ENCODE results near the gene PDIA4.

PDIA4 gene

DNA sequence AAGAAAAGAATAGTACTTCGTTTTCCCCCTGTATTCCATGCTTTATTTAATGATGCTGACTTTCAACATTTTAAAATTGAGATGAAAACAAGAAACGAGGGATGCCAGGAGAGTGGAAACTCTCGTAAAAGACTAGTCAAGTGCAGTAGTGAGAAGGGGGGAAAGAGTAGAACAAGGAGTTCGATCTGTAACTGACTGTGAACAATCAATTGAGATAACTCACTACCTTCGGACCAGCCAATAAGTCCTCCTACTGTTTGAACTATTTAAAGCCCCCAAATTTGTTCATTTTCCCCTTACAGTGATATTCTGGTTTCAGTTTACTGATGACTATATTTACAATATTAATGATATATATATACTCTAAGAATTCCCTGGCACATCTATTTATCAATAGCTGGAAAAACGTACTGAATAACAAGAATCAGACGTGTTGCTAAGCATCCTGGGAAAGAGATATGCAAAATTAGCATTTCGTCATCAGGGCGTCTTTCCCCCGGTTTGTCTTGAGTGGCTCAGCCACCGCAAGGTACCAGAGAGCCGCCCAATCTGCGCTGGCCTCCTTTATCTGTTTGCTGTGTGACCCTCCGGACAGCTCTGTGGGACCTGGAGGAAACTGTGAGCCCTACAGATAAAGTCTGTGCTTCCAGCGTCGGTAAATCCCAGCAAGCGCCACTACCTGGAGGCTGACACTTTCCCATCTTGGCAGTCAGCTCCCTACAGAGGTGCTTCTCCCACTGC lies 41.1 kb downstream of the PDIA4 start:
- TF ChIP-seq, protein P1, sequence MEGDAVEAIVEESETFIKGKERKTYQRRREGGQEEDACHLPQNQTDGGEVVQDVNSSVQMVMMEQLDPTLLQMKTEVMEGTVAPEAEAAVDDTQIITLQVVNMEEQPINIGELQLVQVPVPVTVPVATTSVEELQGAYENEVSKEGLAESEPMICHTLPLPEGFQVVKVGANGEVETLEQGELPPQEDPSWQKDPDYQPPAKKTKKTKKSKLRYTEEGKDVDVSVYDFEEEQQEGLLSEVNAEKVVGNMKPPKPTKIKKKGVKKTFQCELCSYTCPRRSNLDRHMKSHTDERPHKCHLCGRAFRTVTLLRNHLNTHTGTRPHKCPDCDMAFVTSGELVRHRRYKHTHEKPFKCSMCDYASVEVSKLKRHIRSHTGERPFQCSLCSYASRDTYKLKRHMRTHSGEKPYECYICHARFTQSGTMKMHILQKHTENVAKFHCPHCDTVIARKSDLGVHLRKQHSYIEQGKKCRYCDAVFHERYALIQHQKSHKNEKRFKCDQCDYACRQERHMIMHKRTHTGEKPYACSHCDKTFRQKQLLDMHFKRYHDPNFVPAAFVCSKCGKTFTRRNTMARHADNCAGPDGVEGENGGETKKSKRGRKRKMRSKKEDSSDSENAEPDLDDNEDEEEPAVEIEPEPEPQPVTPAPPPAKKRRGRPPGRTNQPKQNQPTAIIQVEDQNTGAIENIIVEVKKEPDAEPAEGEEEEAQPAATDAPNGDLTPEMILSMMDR (IDR thresholded peaks at IDR 0.05; ENCODE audit: poor library complexity, severe bottlenecking) = no peak
- peaks cover 2% of the 10 kb centered on the region for H3K4me1 ChIP-seq (ENCODE audit: insufficient read depth, poor library complexity, severe bottlenecking)
- H3K36me3 ChIP-seq (ENCODE audit: low read depth) = no peaks in the 10 kb centered on the region
- ATAC-seq (ENCODE audit: low read depth) (peak; percentile 85), DNase-seq (ENCODE audit: low spot score) (peak; percentile 82)
- peak overlapping the region; percentile 80 for H3K27ac ChIP-seq (ENCODE audit: poor library complexity, severe bottlenecking)
- H3K9me3 ChIP-seq (ENCODE audit: severe bottlenecking) = no peaks in the 10 kb centered on the region
- peak overlapping the region; percentile 50 for H3K4me3 ChIP-seq (ENCODE audit: severe bottlenecking)
- no peaks in the 10 kb centered on the region for H3K27me3 ChIP-seq (ENCODE audit: insufficient read depth, poor library complexity, severe bottlenecking)

DNA sequence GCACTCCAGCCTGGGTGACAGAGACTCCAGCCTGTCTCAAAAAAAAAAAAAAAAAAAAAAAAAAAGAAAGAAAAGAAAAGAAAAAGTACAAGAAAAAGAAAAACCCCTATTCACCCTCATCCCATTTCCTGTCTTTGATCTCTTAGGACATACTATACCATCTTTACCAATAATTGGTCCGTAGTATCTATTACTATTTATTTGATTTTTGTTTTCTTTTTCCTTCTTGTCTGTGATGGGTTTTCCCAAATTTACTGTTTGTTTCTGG lies 41.6 kb downstream of the PDIA4 start:
- Histone ChIP-seq H3K27ac (ENCODE audit: poor library complexity, severe bottlenecking) (no peak overlapping the region), H3K9me3 (ENCODE audit: severe bottlenecking) (no peaks in the 10 kb centered on the region), H3K4me3 (ENCODE audit: severe bottlenecking) (peak overlapping the region; percentile 50), H3K36me3 (ENCODE audit: low read depth) (no peaks in the 10 kb centered on the region), H3K27me3 (ENCODE audit: insufficient read depth, poor library complexity, severe bottlenecking) (no peaks in the 10 kb centered on the region), H3K4me1 (ENCODE audit: insufficient read depth, poor library complexity, severe bottlenecking) (peaks cover 2% of the 10 kb centered on the region)
- DNase-seq (ENCODE audit: low spot score) (no peak), ATAC-seq (ENCODE audit: low read depth) (no peak)
- TF ChIP-seq, protein P1 (IDR thresholded peaks at IDR 0.05; ENCODE audit: poor library complexity, severe bottlenecking) = no peak

DNA sequence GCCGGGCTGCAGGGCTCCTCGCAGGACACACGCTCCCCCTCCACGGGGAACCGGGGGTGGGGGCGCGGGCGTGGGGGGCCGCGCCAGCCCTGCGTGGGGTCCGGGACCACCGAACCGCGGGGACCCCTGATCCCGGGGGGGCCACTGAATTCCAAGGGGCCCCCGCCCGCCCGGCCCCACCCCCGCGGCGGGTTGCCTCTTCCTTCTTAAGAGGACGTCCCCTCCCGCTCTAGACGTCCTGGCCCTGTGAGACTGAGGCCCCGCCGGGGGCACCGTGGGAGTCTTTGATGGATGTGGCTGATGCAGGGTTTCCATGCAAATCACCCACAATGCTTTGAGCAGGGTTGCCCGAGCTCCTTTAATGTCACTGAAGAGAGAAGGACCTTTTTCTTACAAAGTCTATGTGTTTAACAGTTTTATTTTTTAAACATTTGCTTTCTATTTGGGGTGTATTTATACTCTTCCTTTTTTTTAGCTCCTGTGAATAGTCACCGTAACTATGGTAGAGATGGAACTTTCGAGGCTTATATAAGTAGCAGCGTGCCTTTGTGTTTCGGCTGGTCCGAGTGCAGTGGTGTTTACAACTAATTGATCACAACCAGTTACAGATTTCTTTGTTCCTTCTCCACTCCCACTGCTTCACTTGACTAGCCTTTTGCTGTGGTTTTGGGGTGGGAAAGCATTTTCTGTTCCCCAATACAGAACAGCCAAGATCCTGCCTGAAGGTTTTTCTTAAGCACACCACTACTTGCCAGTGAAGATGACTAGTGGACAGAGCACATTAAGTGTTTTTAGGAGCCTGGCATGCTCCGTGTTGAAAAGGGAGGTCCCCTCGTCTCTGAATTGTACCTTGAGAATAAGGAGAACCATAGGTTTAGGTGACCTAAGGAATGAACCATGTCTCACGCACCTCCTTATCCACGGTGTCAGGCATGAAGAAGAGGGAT lies 44.8 kb downstream of the PDIA4 start:
- peak; percentile 55 for ATAC-seq (ENCODE audit: low read depth)
- H3K4me1 ChIP-seq (ENCODE audit: insufficient read depth, poor library complexity, severe bottlenecking) = peaks cover 2% of the 10 kb centered on the region
- no peaks in the 10 kb centered on the region for H3K27me3 ChIP-seq (ENCODE audit: insufficient read depth, poor library complexity, severe bottlenecking)
- H3K27ac ChIP-seq (ENCODE audit: poor library complexity, severe bottlenecking) = no peak overlapping the region
- no peaks in the 10 kb centered on the region for H3K36me3 ChIP-seq (ENCODE audit: low read depth)
- no peak for DNase-seq (ENCODE audit: low spot score)
- peak overlapping the region; percentile 39 for H3K4me3 ChIP-seq (ENCODE audit: severe bottlenecking)
- H3K9me3 ChIP-seq (ENCODE audit: severe bottlenecking) = no peaks in the 10 kb centered on the region
- TF ChIP-seq, protein P1 (IDR thresholded peaks at IDR 0.05; ENCODE audit: poor library complexity, severe bottlenecking) = no peak

DNA sequence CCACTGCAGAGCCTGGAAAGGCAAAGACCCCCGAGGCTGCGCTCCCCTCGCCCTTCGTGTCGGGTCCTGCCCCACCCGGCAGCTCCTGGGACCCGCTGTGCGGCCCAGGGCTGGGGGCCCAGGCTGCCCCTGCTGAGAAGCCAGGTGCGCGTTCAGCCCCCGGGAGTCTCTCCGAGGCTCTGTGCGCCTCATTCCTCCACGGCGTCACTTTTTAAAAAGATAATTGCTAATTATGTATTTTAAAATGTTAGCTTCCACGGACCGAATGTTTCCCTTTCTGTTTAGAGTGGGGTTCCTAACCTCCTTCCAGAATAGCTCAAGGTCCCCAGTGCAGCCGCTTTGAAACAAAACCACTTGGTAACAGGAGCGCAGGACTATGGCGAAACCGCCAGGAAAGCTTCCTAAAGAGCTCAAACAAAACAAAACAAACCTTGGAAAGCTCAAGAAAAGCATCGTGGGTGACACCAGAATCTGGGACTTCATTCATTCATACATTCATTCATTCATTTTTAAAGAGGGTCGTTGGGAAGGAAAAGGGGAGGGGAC lies 45.6 kb downstream of the PDIA4 start:
- Histone ChIP-seq H3K4me1 (ENCODE audit: insufficient read depth, poor library complexity, severe bottlenecking) (peaks cover 2% of the 10 kb centered on the region), H3K9me3 (ENCODE audit: severe bottlenecking) (no peaks in the 10 kb centered on the region), H3K27ac (ENCODE audit: poor library complexity, severe bottlenecking) (no peak overlapping the region), H3K27me3 (ENCODE audit: insufficient read depth, poor library complexity, severe bottlenecking) (no peaks in the 10 kb centered on the region), H3K36me3 (ENCODE audit: low read depth) (no peaks in the 10 kb centered on the region), H3K4me3 (ENCODE audit: severe bottlenecking) (peak overlapping the region; percentile 39)
- ATAC-seq (ENCODE audit: low read depth) (no peak), DNase-seq (ENCODE audit: low spot score) (no peak)
- TF ChIP-seq, protein P1 (IDR thresholded peaks at IDR 0.05; ENCODE audit: poor library complexity, severe bottlenecking) = no peak

All from RWPE2 (cell line).